GM23338 (cell line): Measurements from ENCODE around the gene SCN1B. TPM values are rescaled to one million over a fixed set of nuclear protein-coding genes. Genes with fewer than 3 reads are reported as not detected.
A peak's percentile ranks its signal among the peaks of the same experiment; 100 is the strongest.
"Not testable (repeated sequence)": the region's sequence is repeated elsewhere in the genome, so short reads cannot be mapped to it uniquely, and the experiment has no call there.

Experiments used
- ATAC-seq: fragments of 200-7000 bp; cut with Tn5 transposase; 3 replicates; pipeline ENCODE4 v1.9.1; 2020
- DNase-seq: peaks from one replicate; pipeline ENCODE4 v3.0.0-alpha.2; 2015; ENCODE audit warnings: low spot score
- H2AFZ ChIP-seq: fragments of 200-600 bp; sonication (generic); 2 replicates; pipeline ENCODE4 v1.8.0; 2016; ENCODE audit warnings: antibody characterized with exemption, mild to moderate bottlenecking, moderate library complexity
- H3F3A ChIP-seq: fragments of 200-600 bp; sonication (generic); replicated peaks from 2 replicates; pipeline ENCODE4 v1.8.0; 2017; ENCODE audit warnings: antibody characterized with exemption, mixed run types, low read depth
- H3K27ac ChIP-seq: fragments of 200-600 bp; sonication (generic); 2 replicates; pipeline ENCODE4 v1.6.1; 2016; ENCODE audit warnings: low read depth
- H3K27me3 ChIP-seq: fragments of 200-600 bp; sonication (generic); 2 replicates; pipeline ENCODE4 v1.8.0; 2016; ENCODE audit warnings: mild to moderate bottlenecking, mixed run types, moderate library complexity; ENCODE audit not compliant: insufficient read depth
- H3K36me3 ChIP-seq: fragments of 200-600 bp; sonication (generic); 2 replicates; pipeline ENCODE4 v1.8.0; 2016; ENCODE audit warnings: mild to moderate bottlenecking; ENCODE audit not compliant: insufficient read depth
- H3K4me1 ChIP-seq: fragments of 200-600 bp; sonication (generic); 2 replicates; pipeline ENCODE4 v1.8.0; 2016; ENCODE audit warnings: mild to moderate bottlenecking, moderate library complexity; ENCODE audit not compliant: insufficient read depth
- H3K4me2 ChIP-seq: fragments of 200-600 bp; sonication (generic); 2 replicates; pipeline ENCODE4 v1.7.1; 2017; ENCODE audit warnings: mixed run types
- H3K4me3 ChIP-seq: fragments of 200-600 bp; sonication (generic); 2 replicates; pipeline ENCODE4 v1.6.1; 2016; ENCODE audit warnings: mixed run types
- H3K79me2 ChIP-seq: fragments of 200-600 bp; sonication (generic); replicated peaks from 2 replicates; pipeline ENCODE4 v1.8.0; 2017; ENCODE audit warnings: mild to moderate bottlenecking; ENCODE audit not compliant: insufficient read depth
- H3K9me2 ChIP-seq: fragments of 200-600 bp; sonication (generic); 2 replicates; pipeline ENCODE4 v1.8.0; 2017; ENCODE audit not compliant: insufficient read depth
- H4K20me1 ChIP-seq: fragments of 200-600 bp; sonication (generic); replicated peaks from 2 replicates; pipeline ENCODE4 v1.8.0; 2017; ENCODE audit warnings: mild to moderate bottlenecking; ENCODE audit not compliant: insufficient read depth
- H3K27ac Mint-ChIP-seq: 2 replicates; pipeline ENCODE4 v1.8.0; 2020; ENCODE audit warnings: inconsistent platforms, mild to moderate bottlenecking, moderate library complexity, mixed read lengths
- H3K27me3 Mint-ChIP-seq: 3 replicates; pipeline ENCODE4 v1.8.0; 2022; ENCODE audit warnings: low read depth, mild to moderate bottlenecking, moderate library complexity, mixed read lengths, inconsistent platforms; ENCODE audit not compliant: insufficient read depth, poor library complexity
- H3K36me3 Mint-ChIP-seq: 3 replicates; pipeline ENCODE4 v1.8.0; 2021; ENCODE audit warnings: low read depth, mild to moderate bottlenecking, inconsistent platforms, moderate library complexity, mixed read lengths
- H3K4me1 Mint-ChIP-seq: 3 replicates; pipeline ENCODE4 v1.8.0; 2020; ENCODE audit warnings: mild to moderate bottlenecking, inconsistent platforms, mixed read lengths
- H3K4me3 Mint-ChIP-seq: 3 replicates; pipeline ENCODE4 v1.8.0; 2021; ENCODE audit warnings: moderate library complexity, mild to moderate bottlenecking, inconsistent platforms, mixed read lengths
- H3K9me3 Mint-ChIP-seq: 3 replicates; pipeline ENCODE4 v1.8.0; 2020; ENCODE audit warnings: moderate library complexity, mild to moderate bottlenecking, inconsistent platforms, mixed read lengths
- JUNB ChIP-seq: IDR thresholded peaks from one replicate; pipeline ENCODE4 v1.6.1; 2016; ENCODE audit warnings: antibody characterized with exemption; ENCODE audit not compliant: unreplicated experiment
- NANOG ChIP-seq: IDR thresholded peaks from 2 replicates; pipeline ENCODE4 v1.6.1; 2016; ENCODE audit warnings: antibody characterized with exemption, borderline replicate concordance
- REST ChIP-seq: IDR thresholded peaks from one replicate; pipeline ENCODE4 v1.6.1; 2018; ENCODE audit warnings: antibody characterized with exemption; ENCODE audit not compliant: unreplicated experiment
- ZNF331 ChIP-seq: fragments of 250-450 bp; sonication (Bioruptor Pico); IDR thresholded peaks from 2 replicates; pipeline ENCODE4 v1.5.0; 2020; ENCODE audit warnings: low read depth, mild to moderate bottlenecking, moderate library complexity
- ZNF462 ChIP-seq: fragments of 250-450 bp; sonication (Bioruptor Pico); IDR thresholded peaks from 2 replicates; pipeline ENCODE4 v1.5.0; 2020; ENCODE audit warnings: mild to moderate bottlenecking, moderate library complexity
- polyA plus RNA-seq: library from polyadenylated mRNA; unstranded; fragments of >200 nt; fragmentation: Nextera tagmentation; extraction: Ambion mirVana; gene quantifications from 2 replicates; pipeline ENCODE4 v1.2.1, GENCODE V29; 2016
- total RNA-seq: library from RNA; depleted of rRNA; stranded (reverse); fragments of >200 nt; shearing (Covaris generic); gene quantifications from 2 replicates; pipeline ENCODE4 v1.2.3, GENCODE V29; 2014

Gene SCN1B
- total and polyA plus RNA-seq, 2 experiments from 2014 or later = 1.7 to 4.8 TPM

DNA sequence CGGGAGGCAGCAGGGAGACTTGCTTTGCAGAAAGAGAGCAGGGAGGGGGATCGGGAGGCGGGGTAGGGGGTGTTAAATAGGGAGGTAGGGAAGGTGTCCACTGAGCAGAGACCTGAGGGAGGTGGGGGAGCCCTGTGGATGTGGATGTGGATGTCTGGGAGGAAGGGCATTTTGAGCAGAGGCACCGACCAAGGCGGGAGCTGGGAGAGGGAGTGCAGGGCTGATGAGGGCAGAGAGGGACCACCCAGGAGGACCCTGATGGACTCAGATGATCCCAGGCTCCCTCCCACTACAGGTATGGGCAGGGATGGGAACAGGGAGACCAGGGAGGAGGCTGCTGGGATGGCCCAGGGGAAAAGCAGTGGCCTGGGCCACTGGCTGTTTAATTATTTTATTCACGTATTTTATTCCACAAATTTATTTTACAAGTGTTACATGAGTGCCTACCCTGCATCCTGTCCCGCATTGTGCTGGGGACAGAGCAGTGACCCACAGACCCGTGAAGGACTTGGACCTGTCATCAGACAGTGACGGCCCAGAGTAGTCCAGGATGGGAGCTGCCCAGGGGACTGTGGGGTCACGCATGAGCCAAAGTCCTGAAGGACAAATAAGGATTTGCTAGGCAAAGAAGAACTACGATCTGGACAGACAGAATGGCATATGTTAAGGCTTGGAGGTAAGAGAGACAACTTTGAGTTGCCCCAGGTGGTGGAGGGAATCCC is 24.9 kb upstream of the SCN1B start:
- peaks cover 78% of the 10 kb centered on the region for H3K36me3 Mint-ChIP-seq
- H3K4me2 ChIP-seq = no peak overlapping the region
- no peak overlapping the region for H3K4me3 ChIP-seq
- H4K20me1 ChIP-seq = peaks cover 59% of the 10 kb centered on the region
- H3K27me3 Mint-ChIP-seq = peaks cover 17% of the 10 kb centered on the region
- H3K27me3 ChIP-seq = no peaks in the 10 kb centered on the region
- H3K36me3 ChIP-seq = peaks cover 33% of the 10 kb centered on the region
- TF ChIP-seq REST = no peak
- no peak for TF ChIP-seq JUNB
- no peak for TF ChIP-seq NANOG
- TF ChIP-seq ZNF331 = no peak
- TF ChIP-seq ZNF462 = no peak
- H2AFZ ChIP-seq = no peak overlapping the region
- DNase-seq = no peak
- no peaks in the 10 kb centered on the region for H3K9me2 ChIP-seq
- H3K27ac ChIP-seq = 0 out of 2 replicates have a peak overlapping the region, but pooled peaks have one; percentile 39
- H3K79me2 ChIP-seq = peaks cover 83% of the 10 kb centered on the region
- H3K4me1 ChIP-seq = peaks cover 28% of the 10 kb centered on the region
- H3K4me3 Mint-ChIP-seq = no peak overlapping the region
- peaks cover 25% of the 10 kb centered on the region; the same call in 1 of the 2 replicates for H3F3A ChIP-seq
- H3K27ac Mint-ChIP-seq = no peak overlapping the region
- ATAC-seq = no peak
- H3K4me1 Mint-ChIP-seq = peaks cover 30% of the 10 kb centered on the region
- no peaks in the 10 kb centered on the region; the same call in 1 of the 3 replicates for H3K9me3 Mint-ChIP-seq

- Mint-ChIP-seq H3K4me1 (peaks cover 30% of the 10 kb centered on the region), H3K36me3 (peaks cover 83% of the 10 kb centered on the region), H3K27me3 (peaks cover 15% of the 10 kb centered on the region)
- not testable (repeated sequence) for H2AFZ ChIP-seq, H3K4me3 ChIP-seq, H3K9me2 ChIP-seq, H3K4me3 Mint-ChIP-seq, H3K27ac Mint-ChIP-seq, H3K4me2 ChIP-seq, DNase-seq, ATAC-seq, H3K9me3 Mint-ChIP-seq, H3K27me3 ChIP-seq
- H3K79me2 ChIP-seq = peaks cover 78% of the 10 kb centered on the region
- H3K27ac ChIP-seq = 0 out of 2 replicates have a peak overlapping the region, but pooled peaks have one; percentile 39
- peaks cover 36% of the 10 kb centered on the region for H3K36me3 ChIP-seq
- H3K4me1 ChIP-seq = peaks cover 28% of the 10 kb centered on the region
- H3F3A ChIP-seq = peaks cover 29% of the 10 kb centered on the region; the same call in 1 of the 2 replicates
- H4K20me1 ChIP-seq = peaks cover 59% of the 10 kb centered on the region
Measured at GRCh38 chr19:35006007-35006341, 24.3 kb upstream of the SCN1B start.
